ENCODE results near the gene SPIRE1. TPM values are rescaled to one million over a fixed set of nuclear protein-coding genes. Genes with fewer than 3 reads are reported as not detected.

The SPIRE1 gene
- total and polyA plus RNA-seq, 7 donors = 15.5 to 82.3 (median 39.6) TPM

GRCh38 chr18:12455496-12455895, 202.4 kb downstream of the SPIRE1 start:
- Histone ChIP-seq H3K4me1 (no peaks in the 10 kb centered on the region), H3K27me3 (ENCODE audit: insufficient read depth in 3 of 3, low read length in 2 of 3) (no peaks in the 10 kb centered on the region), H3K36me3 (ENCODE audit: insufficient read depth in 1 of 2, low read depth in 1 of 2) (peaks cover 0 to 80% of the 10 kb centered on the region in 2 donors), H3K9me3 (no peaks in the 10 kb centered on the region), H3K27ac (no peak overlapping the region), H3K4me3 (no peak overlapping the region)
- intact Hi-C loops (cut with DNase I) = no loop called here
- ATAC-seq = no peak
- no peak for TF ChIP-seq CTCF (IDR thresholded peaks at IDR 0.05)
- 94 to 95% (median 95%) methylated on average over 7 of the region's 7 CpGs for WGBS, 3 donors
- DNase-seq = no peak

- no peak for TF ChIP-seq CTCF (IDR thresholded peaks at IDR 0.05)
- no peak for DNase-seq
- H3K27me3 ChIP-seq (ENCODE audit: insufficient read depth in 3 of 3, low read length in 2 of 3) = no peaks in the 10 kb centered on the region
- H3K27ac ChIP-seq = no peak overlapping the region
- no peaks in the 10 kb centered on the region for H3K9me3 ChIP-seq
- H3K36me3 ChIP-seq (ENCODE audit: insufficient read depth in 1 of 2, low read depth in 1 of 2) = peaks cover 0 to 90% of the 10 kb centered on the region in 2 donors
- H3K4me1 ChIP-seq = no peaks in the 10 kb centered on the region
- ATAC-seq = no peak
- WGBS, 3 donors = 83 to 96% (median 86%) methylated on average over 3 of the region's 3 CpGs
- intact Hi-C loops (cut with DNase I) = no loop called here
- no peak overlapping the region for H3K4me3 ChIP-seq
Observed at GRCh38 chr18:12452784-12453183, 205.1 kb downstream of the SPIRE1 start.

GRCh38 chr18:12451428-12451827, 206.5 kb downstream of the SPIRE1 start:
- no peak for ATAC-seq
- no peaks in the 10 kb centered on the region for H3K9me3 ChIP-seq
- no peak for TF ChIP-seq CTCF (IDR thresholded peaks at IDR 0.05)
- 60 to 71% (median 60%) methylated on average over 4 of the region's 4 CpGs for WGBS, 3 donors
- intact Hi-C loops (cut with DNase I) = no loop called here
- H3K4me3 ChIP-seq = no peak overlapping the region
- DNase-seq = no peak
- no peaks in the 10 kb centered on the region for H3K27me3 ChIP-seq (ENCODE audit: insufficient read depth in 3 of 3, low read length in 2 of 3)
- H3K4me1 ChIP-seq = no peaks in the 10 kb centered on the region
- no peak overlapping the region for H3K27ac ChIP-seq
- H3K36me3 ChIP-seq (ENCODE audit: insufficient read depth in 1 of 2, low read depth in 1 of 2) = peaks cover 0 to 92% of the 10 kb centered on the region in 2 donors

- Histone ChIP-seq H3K36me3 (ENCODE audit: insufficient read depth in 1 of 2, low read depth in 1 of 2) (peaks cover 0 to 85% of the 10 kb centered on the region in 2 donors), H3K9me3 (peaks cover 3% of the 10 kb centered on the region), H3K27me3 (ENCODE audit: insufficient read depth in 3 of 3, low read length in 2 of 3) (no peaks in the 10 kb centered on the region), H3K4me3 (no peak overlapping the region), H3K27ac (no peak overlapping the region), H3K4me1 (no peaks in the 10 kb centered on the region)
- intact Hi-C loops (cut with DNase I) = no loop called here
- no peak for TF ChIP-seq CTCF (IDR thresholded peaks at IDR 0.05)
- ATAC-seq (no peak), DNase-seq (no peak)
- WGBS, 3 donors = 90 to 91% (median 90%) methylated on average over 27 of the region's 27 CpGs
Observed at GRCh38 chr18:12449051-12449785, 208.7 kb downstream of the SPIRE1 start.

GRCh38 chr18:12445554-12445953, 212.4 kb downstream of the SPIRE1 start:
- Histone ChIP-seq H3K4me1 (no peaks in the 10 kb centered on the region), H3K4me3 (no peak overlapping the region), H3K27me3 (ENCODE audit: insufficient read depth in 3 of 3, low read length in 2 of 3) (no peaks in the 10 kb centered on the region), H3K9me3 (peaks cover 12% of the 10 kb centered on the region), H3K36me3 (ENCODE audit: insufficient read depth in 1 of 2, low read depth in 1 of 2) (peaks cover 0 to 58% of the 10 kb centered on the region in 2 donors), H3K27ac (no peak overlapping the region)
- ATAC-seq = no peak
- intact Hi-C loops (cut with DNase I) = no loop called here
- 83 to 95% (median 91%) methylated on average over 4 of the region's 4 CpGs for WGBS, 3 donors
- no peak for DNase-seq
- TF ChIP-seq CTCF (IDR thresholded peaks at IDR 0.05) = no peak
